ENCODE results near the gene PACRGL. TPM values are rescaled to one million over a fixed set of nuclear protein-coding genes. Genes with fewer than 3 reads are reported as not detected.
"Not testable (repeated sequence)": the region's sequence is repeated elsewhere in the genome, so short reads cannot be mapped to it uniquely, and the experiment has no call there.

Gene PACRGL
- polyA plus RNA-seq, 1 donor, result 20.8 TPM

GRCh38 chr4:20723019-20723418 is 22.8 kb downstream of the PACRGL start:
- Histone ChIP-seq H3K4me3 (ENCODE audit: low read length) (no peak overlapping the region), H3K27ac (ENCODE audit: low read length) (no peak overlapping the region), H3K27me3 (ENCODE audit: control insufficient read depth, insufficient read depth, low read length) (no peaks in the 10 kb centered on the region), H3K9me3 (ENCODE audit: control insufficient read depth, low read depth, low read length) (peaks cover 8% of the 10 kb centered on the region), H3K36me3 (ENCODE audit: control insufficient read depth, insufficient read depth, low read length) (peaks cover 44% of the 10 kb centered on the region), H3K4me1 (ENCODE audit: control insufficient read depth, insufficient read depth, low read length) (no peaks in the 10 kb centered on the region)
- 89% methylated on average over 3 of the region's 3 CpGs for WGBS (ENCODE audit: insufficient coverage, low lambda C conversion rate)
- DNase-seq, result no peak

GRCh38 chr4:20723463-20723862 is 23.2 kb downstream of the PACRGL start:
- peaks cover 8% of the 10 kb centered on the region for H3K9me3 ChIP-seq (ENCODE audit: control insufficient read depth, low read depth, low read length)
- peaks cover 46% of the 10 kb centered on the region for H3K36me3 ChIP-seq (ENCODE audit: control insufficient read depth, insufficient read depth, low read length)
- DNase-seq, result no peak
- WGBS (ENCODE audit: insufficient coverage, low lambda C conversion rate), result no CpG with 5 or more reads among the region's 3 CpGs
- no peaks in the 10 kb centered on the region for H3K27me3 ChIP-seq (ENCODE audit: control insufficient read depth, insufficient read depth, low read length)
- no peaks in the 10 kb centered on the region for H3K4me1 ChIP-seq (ENCODE audit: control insufficient read depth, insufficient read depth, low read length)
- no peak overlapping the region for H3K27ac ChIP-seq (ENCODE audit: low read length)
- H3K4me3 ChIP-seq (ENCODE audit: low read length), result no peak overlapping the region

- Histone ChIP-seq H3K27ac (ENCODE audit: low read length) (no peak overlapping the region), H3K4me3 (ENCODE audit: low read length) (no peak overlapping the region), H3K36me3 (ENCODE audit: control insufficient read depth, insufficient read depth, low read length) (peaks cover 48% of the 10 kb centered on the region), H3K4me1 (ENCODE audit: control insufficient read depth, insufficient read depth, low read length) (no peaks in the 10 kb centered on the region), H3K9me3 (ENCODE audit: control insufficient read depth, low read depth, low read length) (peaks cover 8% of the 10 kb centered on the region), H3K27me3 (ENCODE audit: control insufficient read depth, insufficient read depth, low read length) (no peaks in the 10 kb centered on the region)
- DNase-seq, result no peak
- no CpG with 5 or more reads among the region's 6 CpGs for WGBS (ENCODE audit: insufficient coverage, low lambda C conversion rate)
These were observed 24.7 kb downstream of the PACRGL start for GRCh38 chr4:20724915-20725314.

- H3K9me3 ChIP-seq (ENCODE audit: control insufficient read depth, low read depth, low read length), result peaks cover 23% of the 10 kb centered on the region
- H3K4me3 ChIP-seq (ENCODE audit: low read length), result no peak overlapping the region
- peaks cover 27% of the 10 kb centered on the region for H3K36me3 ChIP-seq (ENCODE audit: control insufficient read depth, insufficient read depth, low read length)
- no peak overlapping the region for H3K27ac ChIP-seq (ENCODE audit: low read length)
- no peak for DNase-seq
- no peaks in the 10 kb centered on the region for H3K27me3 ChIP-seq (ENCODE audit: control insufficient read depth, insufficient read depth, low read length)
- 100% methylated on average over 1 of the region's 1 CpG for WGBS (ENCODE audit: insufficient coverage, low lambda C conversion rate)
- no peaks in the 10 kb centered on the region for H3K4me1 ChIP-seq (ENCODE audit: control insufficient read depth, insufficient read depth, low read length)
These were observed 35.7 kb downstream of the PACRGL start for GRCh38 chr4:20735931-20736330.

- no CpG with 5 or more reads among the region's 4 CpGs for WGBS (ENCODE audit: insufficient coverage, low lambda C conversion rate)
- H3K36me3 ChIP-seq (ENCODE audit: control insufficient read depth, insufficient read depth, low read length); H3K4me3 ChIP-seq (ENCODE audit: low read length); DNase-seq; H3K27ac ChIP-seq (ENCODE audit: low read length); H3K27me3 ChIP-seq (ENCODE audit: control insufficient read depth, insufficient read depth, low read length); H3K9me3 ChIP-seq (ENCODE audit: control insufficient read depth, low read depth, low read length); H3K4me1 ChIP-seq (ENCODE audit: control insufficient read depth, insufficient read depth, low read length): not testable (repeated sequence)
These were observed 45.7 kb downstream of the PACRGL start for GRCh38 chr4:20746000-20746399.

GRCh38 chr4:20752641-20753040 is 52.4 kb downstream of the PACRGL start:
- WGBS (ENCODE audit: insufficient coverage, low lambda C conversion rate), result 100% methylated on average over 1 of the region's 3 CpGs
- peaks cover 5% of the 10 kb centered on the region for H3K36me3 ChIP-seq (ENCODE audit: control insufficient read depth, insufficient read depth, low read length)
- no peak overlapping the region for H3K27ac ChIP-seq (ENCODE audit: low read length)

GRCh38 chr4:20754036-20754435 is 53.8 kb downstream of the PACRGL start:
- no CpG with 5 or more reads among the region's 1 CpG for WGBS (ENCODE audit: insufficient coverage, low lambda C conversion rate)
- no peak for DNase-seq

More at GRCh38 chr4:20752641-20753040, 52.4 kb downstream of the PACRGL start:
- Histone ChIP-seq H3K4me3 (ENCODE audit: low read length) (no peak overlapping the region), H3K4me1 (ENCODE audit: control insufficient read depth, insufficient read depth, low read length) (no peaks in the 10 kb centered on the region), H3K27me3 (ENCODE audit: control insufficient read depth, insufficient read depth, low read length) (no peaks in the 10 kb centered on the region), H3K9me3 (ENCODE audit: control insufficient read depth, low read depth, low read length) (no peaks in the 10 kb centered on the region)
- DNase-seq, result no peak

GRCh38 chr4:20760053-20760452 is 59.8 kb downstream of the PACRGL start:
- DNase-seq, result no peak
- Histone ChIP-seq H3K4me1 (ENCODE audit: control insufficient read depth, insufficient read depth, low read length) (no peaks in the 10 kb centered on the region), H3K27ac (ENCODE audit: low read length) (no peak overlapping the region), H3K27me3 (ENCODE audit: control insufficient read depth, insufficient read depth, low read length) (no peaks in the 10 kb centered on the region), H3K4me3 (ENCODE audit: low read length) (no peak overlapping the region), H3K36me3 (ENCODE audit: control insufficient read depth, insufficient read depth, low read length) (no peaks in the 10 kb centered on the region), H3K9me3 (ENCODE audit: control insufficient read depth, low read depth, low read length) (no peaks in the 10 kb centered on the region)
- no CpG with 5 or more reads among the region's 2 CpGs for WGBS (ENCODE audit: insufficient coverage, low lambda C conversion rate)

More at GRCh38 chr4:20754036-20754435, 53.8 kb downstream of the PACRGL start:
- Histone ChIP-seq H3K4me1 (ENCODE audit: control insufficient read depth, insufficient read depth, low read length) (no peaks in the 10 kb centered on the region), H3K4me3 (ENCODE audit: low read length) (no peak overlapping the region), H3K36me3 (ENCODE audit: control insufficient read depth, insufficient read depth, low read length) (peaks cover 5% of the 10 kb centered on the region), H3K27ac (ENCODE audit: low read length) (no peak overlapping the region), H3K9me3 (ENCODE audit: control insufficient read depth, low read depth, low read length) (no peaks in the 10 kb centered on the region), H3K27me3 (ENCODE audit: control insufficient read depth, insufficient read depth, low read length) (no peaks in the 10 kb centered on the region)

- no peaks in the 10 kb centered on the region for H3K27me3 ChIP-seq (ENCODE audit: control insufficient read depth, insufficient read depth, low read length)
- DNase-seq, result no peak
- no peaks in the 10 kb centered on the region for H3K9me3 ChIP-seq (ENCODE audit: control insufficient read depth, low read depth, low read length)
- H3K4me3 ChIP-seq (ENCODE audit: low read length), result no peak overlapping the region
- no peak overlapping the region for H3K27ac ChIP-seq (ENCODE audit: low read length)
- H3K36me3 ChIP-seq (ENCODE audit: control insufficient read depth, insufficient read depth, low read length), result no peaks in the 10 kb centered on the region
- no peaks in the 10 kb centered on the region for H3K4me1 ChIP-seq (ENCODE audit: control insufficient read depth, insufficient read depth, low read length)
These were observed 61.1 kb downstream of the PACRGL start for GRCh38 chr4:20761382-20761781.

GRCh38 chr4:20761826-20762225 is 61.6 kb downstream of the PACRGL start:
- no CpG with 5 or more reads among the region's 1 CpG for WGBS (ENCODE audit: insufficient coverage, low lambda C conversion rate)
- Histone ChIP-seq H3K4me1 (ENCODE audit: control insufficient read depth, insufficient read depth, low read length) (no peaks in the 10 kb centered on the region), H3K9me3 (ENCODE audit: control insufficient read depth, low read depth, low read length) (no peaks in the 10 kb centered on the region), H3K36me3 (ENCODE audit: control insufficient read depth, insufficient read depth, low read length) (no peaks in the 10 kb centered on the region), H3K27me3 (ENCODE audit: control insufficient read depth, insufficient read depth, low read length) (no peaks in the 10 kb centered on the region), H3K27ac (ENCODE audit: low read length) (no peak overlapping the region), H3K4me3 (ENCODE audit: low read length) (no peak overlapping the region)
- DNase-seq, result no peak

- no peak overlapping the region for H3K4me3 ChIP-seq (ENCODE audit: low read length)
- 100% methylated on average over 1 of the region's 13 CpGs for WGBS (ENCODE audit: insufficient coverage, low lambda C conversion rate)
- no peak overlapping the region for H3K27ac ChIP-seq (ENCODE audit: low read length)
- H3K4me1 ChIP-seq (ENCODE audit: control insufficient read depth, insufficient read depth, low read length), result no peaks in the 10 kb centered on the region
- H3K36me3 ChIP-seq (ENCODE audit: control insufficient read depth, insufficient read depth, low read length), result no peaks in the 10 kb centered on the region
- H3K27me3 ChIP-seq (ENCODE audit: control insufficient read depth, insufficient read depth, low read length), result no peaks in the 10 kb centered on the region
- no peak for DNase-seq
- H3K9me3 ChIP-seq (ENCODE audit: control insufficient read depth, low read depth, low read length), result no peaks in the 10 kb centered on the region
These were observed 64.2 kb downstream of the PACRGL start for GRCh38 chr4:20764366-20764992.

Data from large intestine (tissue), 3 donors.